Endodermal cell (in vitro differentiated cells): ENCODE measurements around the gene TMSB15C. TPM values are rescaled to one million over a fixed set of nuclear protein-coding genes. Genes with fewer than 3 reads are reported as not detected.

Experiments
- DNase-seq: peaks from one replicate; pipeline ENCODE4 v3.0.0-alpha.2; 2017
- H3K27ac ChIP-seq: 2 replicates; pipeline ENCODE4 v1.5.1; 2013; ENCODE audit warnings: mild to moderate bottlenecking, low read depth, low read length, moderate library complexity
- H3K27me3 ChIP-seq: 2 replicates; pipeline ENCODE4 v1.6.1; 2013; ENCODE audit warnings: mild to moderate bottlenecking, low read length, moderate library complexity; ENCODE audit not compliant: insufficient read depth, control insufficient read depth, poor library complexity, severe bottlenecking
- H3K36me3 ChIP-seq: 2 replicates; pipeline ENCODE4 v1.7.0; 2013; ENCODE audit warnings: mild to moderate bottlenecking, low read length, moderate library complexity; ENCODE audit not compliant: control insufficient read depth, insufficient read depth
- H3K4me1 ChIP-seq: one replicate; pipeline ENCODE4 v1.7.0; 2013; ENCODE audit warnings: low read length; ENCODE audit not compliant: control insufficient read depth, insufficient read depth
- H3K4me3 ChIP-seq: 2 replicates; pipeline ENCODE4 v1.5.1; 2013; ENCODE audit warnings: mild to moderate bottlenecking, low read length, moderate library complexity
- H3K9ac ChIP-seq: 2 replicates; pipeline ENCODE4 v1.6.1; 2013; ENCODE audit warnings: mild to moderate bottlenecking, low read length, moderate library complexity; ENCODE audit not compliant: poor library complexity, severe bottlenecking; ENCODE audit errors: extremely low read depth
- H3K9me3 ChIP-seq: 2 replicates; pipeline ENCODE4 v1.6.1; 2013; ENCODE audit warnings: mild to moderate bottlenecking, low read length, moderate library complexity; ENCODE audit not compliant: control insufficient read depth
- H3K27ac Mint-ChIP-seq: 2 replicates; pipeline ENCODE4 v1.8.0; 2020; ENCODE audit warnings: mixed read lengths
- H3K27me3 Mint-ChIP-seq: 2 replicates; pipeline ENCODE4 v1.8.0; 2021; ENCODE audit warnings: mild to moderate bottlenecking, mixed read lengths; ENCODE audit not compliant: insufficient read depth
- H3K36me3 Mint-ChIP-seq: 2 replicates; pipeline ENCODE4 v1.8.0; 2020; ENCODE audit warnings: low read depth, mixed read lengths
- H3K4me1 Mint-ChIP-seq: 2 replicates; pipeline ENCODE4 v1.8.0; 2020; ENCODE audit warnings: mixed read lengths
- H3K4me3 Mint-ChIP-seq: 2 replicates; pipeline ENCODE4 v1.8.0; 2020; ENCODE audit warnings: mild to moderate bottlenecking, moderate library complexity, mixed read lengths
- H3K9me3 Mint-ChIP-seq: 2 replicates; pipeline ENCODE4 v1.8.0; 2020; ENCODE audit warnings: mild to moderate bottlenecking, mixed read lengths
- WGBS, 2 experiments: methylation state at CpG; one replicate each; pipeline versions ENCODE4 v1.1.5 to v1.1.7; 2013; ENCODE audit warnings: missing lambda C conversion rate in 2 of 2, mixed read lengths in 1 of 2; ENCODE audit not compliant: insufficient coverage in 1 of 2, insufficient read length in 1 of 2; 5-methylcytosine and 5-hydroxymethylcytosine counted together
- total RNA-seq, 2 donors: library from RNA; stranded (reverse); fragmentation: NEBNext Ultra II Directional in 1 of 2; extraction: Animal tissue kit (Norgen Biotek cat#: 25700) in 1 of 2; gene quantifications; 2 replicates in 1 of 2; 3 replicates in 1 of 2; pipeline ENCODE4 v1.2.1, GENCODE V29; 2021
- TF ChIP-seq, protein P1 (sequence below): fragments of 200-600 bp; sonication (generic); conservative IDR thresholded peaks from 2 replicates; pipeline ENCODE4 v1.5.0; 2021; ENCODE audit warnings: antibody characterized with exemption, mild to moderate bottlenecking

TMSB15C gene
- total RNA-seq, 2 donors from 2014 or later = 7.1 to 8.4 TPM

GRCh38 chrX:104039689-104040505 is 36.1 kb downstream of the TMSB15C start, which contains the start of gene H2BW2:
H2BW2 (plus strand) TSS chrX:104039956; CDS start chrX:104039995, 39 bp downstream.
- TF ChIP-seq, protein P1, sequence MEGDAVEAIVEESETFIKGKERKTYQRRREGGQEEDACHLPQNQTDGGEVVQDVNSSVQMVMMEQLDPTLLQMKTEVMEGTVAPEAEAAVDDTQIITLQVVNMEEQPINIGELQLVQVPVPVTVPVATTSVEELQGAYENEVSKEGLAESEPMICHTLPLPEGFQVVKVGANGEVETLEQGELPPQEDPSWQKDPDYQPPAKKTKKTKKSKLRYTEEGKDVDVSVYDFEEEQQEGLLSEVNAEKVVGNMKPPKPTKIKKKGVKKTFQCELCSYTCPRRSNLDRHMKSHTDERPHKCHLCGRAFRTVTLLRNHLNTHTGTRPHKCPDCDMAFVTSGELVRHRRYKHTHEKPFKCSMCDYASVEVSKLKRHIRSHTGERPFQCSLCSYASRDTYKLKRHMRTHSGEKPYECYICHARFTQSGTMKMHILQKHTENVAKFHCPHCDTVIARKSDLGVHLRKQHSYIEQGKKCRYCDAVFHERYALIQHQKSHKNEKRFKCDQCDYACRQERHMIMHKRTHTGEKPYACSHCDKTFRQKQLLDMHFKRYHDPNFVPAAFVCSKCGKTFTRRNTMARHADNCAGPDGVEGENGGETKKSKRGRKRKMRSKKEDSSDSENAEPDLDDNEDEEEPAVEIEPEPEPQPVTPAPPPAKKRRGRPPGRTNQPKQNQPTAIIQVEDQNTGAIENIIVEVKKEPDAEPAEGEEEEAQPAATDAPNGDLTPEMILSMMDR = no peak
- no peak within 1 kb of the TSS for H3K4me3 Mint-ChIP-seq

More at GRCh38 chrX:104039689-104040505, 36.1 kb downstream of the TMSB15C start, which contains the start of gene H2BW2:
- no peaks in the 10 kb centered on the region for H3K4me1 ChIP-seq
- peaks cover 14% of the 10 kb centered on the region for H3K9me3 ChIP-seq
- no peaks in the 10 kb centered on the region for H3K36me3 ChIP-seq
- DNase-seq = no peak
- H3K4me1 Mint-ChIP-seq = no peaks in the 10 kb centered on the region
- WGBS, 2 experiments = 95 to 97% methylated on average over 12 to 39 of the region's 39 CpGs
- no peaks in the 10 kb centered on the region for H3K27me3 ChIP-seq
- no peaks in the 10 kb centered on the region for H3K36me3 Mint-ChIP-seq
- H3K27me3 Mint-ChIP-seq = peaks cover 9% of the 10 kb centered on the region
- H3K9me3 Mint-ChIP-seq = peaks cover 78% of the 10 kb centered on the region
- no peak within 1 kb of the TSS for H3K9ac ChIP-seq
- no peak within 1 kb of the TSS for H3K27ac ChIP-seq
- no peak within 1 kb of the TSS for H3K4me3 ChIP-seq
- no peak within 1 kb of the TSS for H3K27ac Mint-ChIP-seq

Other genes with a start within 250 kb of the TMSB15C start
- gene RAB9B, start 244.0 kb downstream of the TMSB15C start, total RNA-seq = under 1 TPM; 0.42 to 0.64 TPM
- gene TMSB15B, start 113.6 kb downstream of the TMSB15C start, total RNA-seq = 10 to 100 TPM; 19.3 to 21.0 TPM
- not detected for gene H2BW1, start 62.5 kb downstream of the TMSB15C start, total RNA-seq
- gene H2BW2, start 36.3 kb downstream of the TMSB15C start, total RNA-seq = not detected
- gene ZCCHC18, start 36.3 kb upstream of the TMSB15C start, total RNA-seq = 1 to 10 TPM; 2.3 TPM
- 1 to 10 TPM; 2.0 to 4.4 TPM for gene SLC25A53, start 80.8 kb upstream of the TMSB15C start, total RNA-seq
- 10 to 100 TPM; 18.5 to 22.0 TPM for gene FAM199X, start 90.2 kb upstream of the TMSB15C start, total RNA-seq
- gene ESX1, start 178.7 kb upstream of the TMSB15C start, total RNA-seq = not detected